Prostate gland (tissue), 2 donors: ENCODE measurements around the gene SLC25A12.

ENCODE experiments used
- POLR2A ChIP-seq: fragments of 450-650 bp; IDR thresholded peaks from one replicate; pipeline ENCODE4 v1.6.1; 2016; ENCODE audit warnings: antibody characterized with exemption, mild to moderate bottlenecking
- POLR2AphosphoS5 ChIP-seq: sonication (generic); formaldehyde crosslinking; IDR thresholded peaks from one replicate; pipeline ENCODE4 v1.6.1; 2017; ENCODE audit warnings: antibody characterized with exemption
- TF ChIP-seq, protein P1 (sequence below), 4 experiments: fragments of 200-600 bp in 2 of 4; fragments of 450-650 bp in 2 of 4; sonication (generic) in 2 of 4; IDR thresholded peaks; 1 replicate in 3 of 4; 2 replicates in 1 of 4; pipeline ENCODE4 v1.5.1; 2016 to 2019; ENCODE audit warnings: antibody characterized with exemption in 4 of 4, mild to moderate bottlenecking in 2 of 4, moderate library complexity in 2 of 4

DNA sequence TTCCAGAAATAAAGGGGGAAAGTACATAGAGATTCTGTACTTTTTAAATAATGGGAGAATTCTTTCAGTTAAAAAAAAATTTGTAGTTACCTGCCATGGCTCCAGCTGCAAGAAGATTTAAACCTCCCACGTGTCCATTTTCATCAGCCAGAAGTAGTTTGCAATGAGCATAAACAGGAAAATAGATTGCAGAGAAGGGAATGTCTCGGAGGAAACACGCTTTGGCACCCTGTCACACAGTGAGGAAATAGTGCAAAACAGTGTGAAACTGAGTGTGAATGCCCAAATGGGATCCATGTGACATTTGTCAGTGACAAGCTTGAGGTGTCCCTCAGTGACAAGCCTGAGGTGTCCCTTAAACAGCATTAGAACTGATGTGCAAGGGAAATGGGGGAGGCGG lies 102.7 kb downstream of the SLC25A12 start:
- TF ChIP-seq, protein P1, sequence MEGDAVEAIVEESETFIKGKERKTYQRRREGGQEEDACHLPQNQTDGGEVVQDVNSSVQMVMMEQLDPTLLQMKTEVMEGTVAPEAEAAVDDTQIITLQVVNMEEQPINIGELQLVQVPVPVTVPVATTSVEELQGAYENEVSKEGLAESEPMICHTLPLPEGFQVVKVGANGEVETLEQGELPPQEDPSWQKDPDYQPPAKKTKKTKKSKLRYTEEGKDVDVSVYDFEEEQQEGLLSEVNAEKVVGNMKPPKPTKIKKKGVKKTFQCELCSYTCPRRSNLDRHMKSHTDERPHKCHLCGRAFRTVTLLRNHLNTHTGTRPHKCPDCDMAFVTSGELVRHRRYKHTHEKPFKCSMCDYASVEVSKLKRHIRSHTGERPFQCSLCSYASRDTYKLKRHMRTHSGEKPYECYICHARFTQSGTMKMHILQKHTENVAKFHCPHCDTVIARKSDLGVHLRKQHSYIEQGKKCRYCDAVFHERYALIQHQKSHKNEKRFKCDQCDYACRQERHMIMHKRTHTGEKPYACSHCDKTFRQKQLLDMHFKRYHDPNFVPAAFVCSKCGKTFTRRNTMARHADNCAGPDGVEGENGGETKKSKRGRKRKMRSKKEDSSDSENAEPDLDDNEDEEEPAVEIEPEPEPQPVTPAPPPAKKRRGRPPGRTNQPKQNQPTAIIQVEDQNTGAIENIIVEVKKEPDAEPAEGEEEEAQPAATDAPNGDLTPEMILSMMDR (IDR thresholded peaks at IDR 0.05) = no peak
- TF ChIP-seq POLR2A = no peak
- TF ChIP-seq POLR2AphosphoS5 = no peak
